ENCODE results near the gene MARS1.
"Not testable (repeated sequence)": the region's sequence is repeated elsewhere in the genome, so short reads cannot be mapped to it uniquely, and the experiment has no call there.

The MARS1 gene

DNA sequence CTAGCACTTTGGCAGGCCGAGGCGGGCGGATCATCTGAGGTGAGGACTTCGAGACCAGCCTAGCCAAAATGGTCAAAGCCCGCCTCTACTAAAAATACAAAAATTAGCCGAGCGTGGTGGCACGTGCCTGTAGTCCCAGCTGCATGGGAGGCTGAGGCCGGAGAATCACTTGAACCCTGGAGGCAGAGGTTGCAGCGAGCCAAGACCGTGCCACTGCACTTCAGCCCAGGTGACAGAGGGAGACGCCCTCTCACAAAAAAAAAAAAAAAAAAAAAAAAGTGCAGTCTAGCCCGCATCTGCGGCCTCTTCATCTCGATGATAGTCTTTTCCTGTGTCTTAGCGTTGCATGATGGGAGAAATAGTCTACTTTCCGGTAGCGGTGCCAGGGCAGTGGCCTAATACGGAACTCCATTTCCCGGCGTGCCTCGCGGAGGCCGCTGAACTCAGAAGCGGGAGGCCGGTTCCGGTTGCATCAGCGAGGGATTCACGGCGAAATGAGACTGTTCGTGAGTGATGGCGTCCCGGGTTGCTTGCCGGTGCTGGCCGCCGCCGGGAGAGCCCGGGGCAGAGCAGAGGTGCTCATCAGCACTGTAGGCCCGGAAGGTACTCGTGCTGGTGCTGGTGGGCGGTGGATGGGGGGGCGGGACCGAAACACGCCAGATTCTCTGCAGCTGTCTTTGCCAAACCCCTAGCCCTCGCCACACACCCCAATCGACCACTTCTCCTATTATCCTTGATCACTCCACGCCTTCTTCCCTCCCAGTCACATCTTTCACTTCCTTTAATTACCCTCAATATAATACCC, at the start of gene MARS1:
TSS of gene MARS1 (plus strand) at position 472 of the 805 bp plus-strand sequence. CDS start at position 495, 23 bp downstream.
- DNase-seq = peak; percentile 89

DNA sequence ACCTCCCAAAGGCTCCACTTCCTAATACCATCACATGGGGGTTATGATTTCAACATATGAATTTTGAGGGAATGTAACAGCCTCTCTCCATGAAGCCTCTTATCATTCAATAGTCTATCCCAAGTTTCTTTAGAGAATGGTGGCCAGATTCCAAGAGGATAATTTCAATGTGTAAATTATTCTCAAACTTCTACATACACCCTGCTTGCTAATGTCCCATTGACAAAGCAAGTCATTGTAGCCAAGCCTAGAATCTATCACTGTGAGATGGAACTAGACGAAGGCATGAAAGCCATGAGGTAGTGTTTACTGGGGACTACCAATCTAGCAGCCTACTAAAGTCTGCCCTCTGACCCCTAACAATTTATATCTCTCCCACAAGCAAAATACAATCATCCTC, 49.5 kb upstream of the MARS1 start:
- no peak for DNase-seq

DNA sequence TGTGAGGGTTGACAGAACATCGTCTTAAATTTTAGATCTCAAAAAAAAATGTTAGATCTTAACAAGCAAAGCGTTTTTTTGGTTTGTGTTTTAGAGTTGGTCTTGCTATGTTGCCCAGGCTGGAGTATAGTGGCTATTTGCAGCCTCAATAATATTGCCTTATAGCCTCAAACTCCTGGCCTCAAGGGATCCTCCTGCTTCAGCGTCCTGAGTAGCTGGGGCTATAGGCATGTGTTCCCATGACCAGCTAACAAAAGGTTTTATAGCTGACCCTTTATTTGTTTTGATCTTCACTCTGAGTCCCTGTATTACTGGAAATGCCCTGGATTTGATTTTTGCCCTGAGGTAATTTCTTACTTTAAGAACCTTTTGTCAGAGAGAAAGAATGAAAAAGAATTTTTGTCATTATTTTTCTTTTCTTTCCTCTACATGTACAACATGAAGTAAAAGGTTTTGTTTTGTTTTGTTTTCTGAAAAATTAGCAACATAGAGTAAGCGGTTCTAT, 48.1 kb upstream of the MARS1 start:
- DNase-seq = no peak

DNA sequence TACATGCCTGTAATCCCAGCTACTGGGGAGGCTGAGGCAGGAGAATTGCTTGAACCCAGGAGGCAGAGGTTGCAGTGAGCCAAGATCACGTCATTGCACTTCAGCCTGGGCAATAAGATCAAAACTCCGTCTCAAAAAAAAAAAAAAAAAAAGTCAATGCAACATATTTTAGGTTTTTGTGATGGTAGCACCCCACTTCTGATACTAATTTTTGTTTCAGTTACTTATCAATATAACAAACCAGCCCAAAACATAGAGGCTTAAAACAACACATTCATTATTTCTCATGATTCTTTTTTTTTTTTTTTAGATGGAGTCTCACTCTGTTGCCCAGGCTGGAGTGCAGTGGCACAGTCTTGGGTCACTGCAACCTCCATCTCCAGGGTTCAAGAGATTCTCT, 46.5 kb upstream of the MARS1 start:
- DNase-seq = not testable (repeated sequence)

DNA sequence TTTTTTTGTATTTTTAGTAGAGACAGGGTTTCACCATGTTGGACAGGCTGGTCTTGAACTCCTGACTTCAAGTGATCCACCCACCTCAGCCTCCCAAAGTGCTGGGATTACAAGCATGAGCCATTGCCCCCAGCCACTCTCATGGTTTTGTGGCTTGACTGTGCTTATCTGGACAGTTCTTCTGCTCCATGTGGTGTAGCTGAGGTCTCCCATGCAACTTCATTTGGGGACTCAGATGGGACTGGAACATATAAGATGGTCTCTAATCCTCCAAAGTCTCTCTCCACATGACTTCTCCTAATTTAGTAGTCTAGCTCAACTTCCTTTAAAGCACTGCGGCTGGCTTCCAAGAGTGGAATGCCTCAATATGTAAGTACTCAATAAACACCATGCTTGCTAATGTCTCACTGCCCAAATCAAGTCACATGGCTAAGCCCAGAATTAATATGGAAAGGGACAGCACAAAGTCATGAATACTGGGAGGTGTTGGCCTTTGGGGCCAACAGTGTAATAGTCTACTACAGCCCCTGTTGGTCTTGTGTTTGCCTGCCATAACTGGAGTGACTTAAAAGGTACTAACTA, 45.9 kb upstream of the MARS1 start:
- no peak for DNase-seq

DNA sequence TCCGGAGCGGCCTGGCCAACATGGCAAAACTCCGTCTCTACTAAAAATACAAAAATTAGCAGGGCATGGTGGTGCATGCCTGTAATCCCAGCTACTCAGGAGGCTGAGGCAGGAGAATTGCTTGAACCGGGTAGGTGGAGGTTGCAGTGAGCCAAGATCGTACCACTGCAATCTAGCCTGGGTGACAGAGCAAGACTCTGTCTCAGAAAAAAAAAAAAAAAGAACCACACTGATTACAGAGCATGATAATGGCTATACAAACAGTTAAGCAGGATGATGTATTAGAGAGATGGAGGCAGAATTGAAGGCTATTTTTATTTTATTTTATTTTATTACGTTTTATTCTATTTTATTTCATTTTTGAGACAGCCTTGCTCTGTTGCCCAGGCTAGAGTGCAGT, 43.5 kb upstream of the MARS1 start:
- DNase-seq = not testable (repeated sequence)

DNA sequence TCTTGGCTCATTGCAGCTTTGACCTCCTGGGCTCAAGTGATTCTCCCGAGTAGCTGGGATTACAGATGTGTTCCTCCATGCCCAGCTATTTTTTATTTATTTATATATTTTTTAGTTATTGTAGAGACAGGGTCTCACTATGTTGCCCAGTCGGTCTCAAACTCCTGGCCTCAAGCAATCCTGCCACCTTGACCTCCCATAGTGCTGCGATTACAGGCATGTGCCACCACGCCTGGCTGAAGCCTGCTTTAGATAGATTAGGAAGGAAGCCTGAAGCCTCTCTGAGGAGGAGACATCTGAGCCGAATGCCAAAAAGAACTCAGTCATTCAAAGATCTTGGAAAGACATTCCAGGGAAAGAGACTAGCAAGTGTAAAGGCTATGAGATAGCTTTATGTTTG, 43.1 kb upstream of the MARS1 start:
- DNase-seq = no peak

DNA sequence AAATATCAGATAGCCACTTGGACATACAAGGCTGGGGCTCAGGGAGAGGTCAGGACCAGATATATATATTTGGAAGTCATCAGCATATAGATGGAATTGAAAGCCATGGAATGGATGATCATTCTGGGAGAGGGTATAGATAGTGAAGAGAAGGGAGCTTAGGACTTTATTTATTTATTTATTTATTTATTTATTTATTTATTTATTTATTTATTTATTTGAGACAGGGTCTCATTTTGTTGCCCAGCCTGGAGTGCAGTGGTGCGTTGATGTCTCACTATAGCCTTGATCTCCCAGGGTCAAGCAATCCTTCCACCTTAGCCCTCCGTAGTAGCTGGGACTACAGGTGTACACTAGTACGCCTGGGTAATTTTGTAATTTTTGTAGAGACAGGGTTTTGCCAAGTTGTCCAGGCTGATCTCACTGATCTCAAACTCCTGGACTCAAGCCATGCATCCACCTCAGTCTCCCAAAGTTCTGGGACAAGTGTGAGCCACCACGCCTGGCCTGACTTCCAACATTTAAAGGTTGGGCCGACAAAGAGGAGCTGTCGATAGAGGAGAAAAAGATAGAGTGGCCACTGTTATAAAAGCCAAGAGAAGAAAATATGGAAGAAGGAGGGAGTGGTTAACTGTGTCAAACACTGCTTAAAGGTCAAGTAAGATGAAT, 41.4 kb upstream of the MARS1 start:
- DNase-seq = no peak

DNA sequence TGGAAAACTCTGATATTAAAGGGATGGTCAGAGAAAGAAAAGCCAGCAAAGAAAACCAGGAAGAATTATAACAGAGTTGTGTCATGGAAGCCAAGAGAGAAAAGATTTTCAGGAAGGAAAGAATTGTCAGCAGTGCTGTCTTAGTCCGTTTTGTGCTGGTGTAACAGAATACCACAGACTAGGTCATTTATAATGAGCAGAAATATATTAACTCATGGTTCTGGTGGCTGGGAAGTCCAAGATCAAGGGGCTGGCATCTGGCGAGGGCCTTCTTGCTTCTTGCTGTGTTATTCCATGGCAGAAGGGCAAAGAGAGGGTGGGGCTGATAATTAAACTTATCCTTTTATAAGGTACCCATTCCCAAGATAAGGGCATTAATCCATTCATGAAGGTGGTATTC, 39.2 kb upstream of the MARS1 start:
- DNase-seq = no peak

DNA sequence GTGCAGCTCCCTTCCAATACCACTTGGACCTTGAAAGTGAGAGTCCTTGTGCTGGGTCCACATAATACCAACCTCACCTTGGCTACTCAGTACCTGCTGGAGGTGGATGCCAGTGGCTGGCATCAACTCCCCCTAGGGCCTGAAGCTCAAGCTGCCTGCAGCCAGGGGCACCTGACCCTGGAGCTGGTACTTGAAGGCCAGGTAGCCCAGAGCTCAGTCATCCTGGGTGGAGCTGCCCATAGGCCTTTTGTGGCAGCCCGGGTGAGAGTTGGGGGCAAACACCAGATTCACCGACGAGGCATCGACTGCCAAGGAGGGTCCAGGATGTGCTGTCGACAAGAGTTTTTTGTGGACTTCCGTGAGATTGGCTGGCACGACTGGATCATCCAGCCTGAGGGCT, 38.5 kb upstream of the MARS1 start:
- DNase-seq = no peak

DNA sequence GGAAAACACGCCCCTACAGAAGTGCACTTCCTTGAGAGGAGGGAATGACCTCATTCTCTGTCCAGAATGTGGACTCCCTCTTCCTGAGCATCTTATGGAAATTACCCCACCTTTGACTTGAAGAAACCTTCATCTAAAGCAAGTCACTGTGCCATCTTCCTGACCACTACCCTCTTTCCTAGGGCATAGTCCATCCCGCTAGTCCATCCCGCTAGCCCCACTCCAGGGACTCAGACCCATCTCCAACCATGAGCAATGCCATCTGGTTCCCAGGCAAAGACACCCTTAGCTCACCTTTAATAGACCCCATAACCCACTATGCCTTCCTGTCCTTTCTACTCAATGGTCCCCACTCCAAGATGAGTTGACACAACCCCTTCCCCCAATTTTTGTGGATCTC, 37.8 kb upstream of the MARS1 start:
- DNase-seq = no peak

DNA sequence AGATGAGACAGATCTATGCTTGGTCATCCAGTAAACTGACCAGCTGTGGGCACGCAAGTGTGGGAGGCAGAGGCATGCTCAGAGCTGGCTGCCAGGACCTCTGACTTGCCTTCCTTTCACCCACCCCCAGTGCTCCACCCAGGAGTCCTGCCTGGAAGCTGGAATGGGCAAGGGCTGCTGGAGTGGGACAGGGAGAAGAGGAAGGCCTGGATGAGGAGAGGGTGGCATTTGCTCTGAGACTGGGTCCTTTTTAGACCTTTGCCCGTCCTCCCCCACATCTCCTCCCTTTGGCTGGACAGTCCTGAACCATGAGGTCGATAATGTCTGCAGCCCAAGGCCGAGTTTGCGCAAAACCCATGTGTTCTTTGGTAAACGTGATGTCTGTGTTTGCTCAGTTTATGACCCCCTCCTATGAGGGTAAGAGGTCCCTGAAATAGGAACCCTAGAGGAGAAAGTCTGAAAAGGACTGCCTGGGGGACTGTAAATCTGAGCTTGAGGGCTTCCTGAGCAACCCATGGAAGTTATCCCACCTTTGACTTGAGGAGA, 36.6 kb upstream of the MARS1 start:
- no peak for DNase-seq

DNA sequence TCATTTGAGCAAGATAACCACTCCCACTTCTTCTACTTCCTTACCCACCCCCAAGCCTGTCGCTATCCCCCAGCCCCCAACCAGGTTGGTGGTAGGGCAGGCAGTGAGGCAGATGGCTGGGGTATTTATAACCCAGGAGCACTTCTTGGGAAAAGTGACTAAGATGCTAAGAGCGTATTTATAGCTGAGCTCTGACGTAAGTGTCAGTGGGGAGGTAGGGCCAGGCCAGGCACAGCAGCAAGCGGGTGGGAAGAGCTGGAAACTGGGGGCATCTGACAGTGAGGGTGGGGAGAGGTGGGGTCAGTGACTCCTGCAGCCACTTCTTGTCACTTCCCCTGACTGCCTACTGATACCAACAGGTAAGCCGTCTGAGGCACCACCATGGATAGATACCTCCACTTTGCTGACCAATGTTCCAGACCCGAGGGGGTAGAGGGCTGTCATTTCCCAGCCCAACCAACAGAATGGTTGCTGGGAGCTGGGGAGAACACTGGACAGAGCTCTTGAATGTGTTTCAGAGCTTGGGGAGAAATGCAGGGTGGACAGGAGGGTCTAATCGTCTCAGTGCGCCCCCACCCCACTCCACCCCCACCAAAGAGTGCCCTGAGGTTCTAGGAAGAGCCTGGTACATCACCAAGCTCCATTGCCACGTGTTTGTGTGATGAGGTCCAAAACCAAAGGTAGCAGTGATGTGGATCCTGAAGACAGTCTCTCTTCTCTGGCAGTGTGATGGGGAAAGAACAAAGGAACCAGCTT, 35.5 kb upstream of the MARS1 start:
- no peak for DNase-seq

DNA sequence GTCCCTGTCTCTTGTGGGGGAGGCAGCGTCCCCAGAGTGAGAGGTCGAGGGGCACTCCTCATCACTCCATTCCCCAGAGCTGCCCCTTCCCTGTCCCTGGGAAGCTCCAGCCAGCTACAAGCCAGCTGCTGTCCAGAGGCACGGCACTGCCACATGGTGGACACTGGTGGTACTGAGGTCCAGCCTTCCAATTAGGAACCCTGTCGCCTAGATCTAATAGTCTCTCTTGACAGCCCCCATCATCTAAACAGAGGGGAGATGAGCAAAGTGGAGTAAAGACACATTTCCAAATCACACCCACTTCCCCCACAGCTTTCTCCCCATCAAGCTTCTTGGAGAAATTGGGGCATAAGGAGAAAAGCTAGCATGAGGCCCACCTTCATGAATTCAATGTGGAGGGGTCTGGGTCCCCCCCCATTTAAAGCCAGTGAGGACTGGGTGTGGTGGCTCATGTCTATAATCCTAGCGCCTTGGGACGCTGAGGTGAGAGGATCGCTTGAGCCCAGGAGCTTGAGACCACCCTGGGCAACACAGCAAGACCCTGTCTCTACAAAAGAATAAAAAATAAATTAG, 34.8 kb upstream of the MARS1 start:
- DNase-seq = peak; percentile 56

DNA sequence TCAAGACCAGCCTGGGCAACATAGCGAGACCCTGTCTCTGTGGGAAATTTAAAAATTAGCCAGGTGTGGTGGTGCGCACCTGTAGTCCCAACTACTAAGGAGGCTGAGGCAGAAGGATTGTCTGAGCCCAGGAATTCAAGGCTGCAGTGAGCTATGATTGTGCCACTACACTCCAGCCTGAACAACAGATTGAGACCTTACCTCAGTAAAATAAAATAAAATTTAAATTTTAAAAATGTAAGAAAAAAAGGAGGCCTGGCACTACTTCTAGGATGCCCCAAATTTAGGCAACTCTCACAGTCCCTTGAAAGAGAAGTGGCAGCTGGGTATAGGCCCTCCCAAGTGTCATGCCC, 33.7 kb upstream of the MARS1 start:
- no peak for DNase-seq

DNA sequence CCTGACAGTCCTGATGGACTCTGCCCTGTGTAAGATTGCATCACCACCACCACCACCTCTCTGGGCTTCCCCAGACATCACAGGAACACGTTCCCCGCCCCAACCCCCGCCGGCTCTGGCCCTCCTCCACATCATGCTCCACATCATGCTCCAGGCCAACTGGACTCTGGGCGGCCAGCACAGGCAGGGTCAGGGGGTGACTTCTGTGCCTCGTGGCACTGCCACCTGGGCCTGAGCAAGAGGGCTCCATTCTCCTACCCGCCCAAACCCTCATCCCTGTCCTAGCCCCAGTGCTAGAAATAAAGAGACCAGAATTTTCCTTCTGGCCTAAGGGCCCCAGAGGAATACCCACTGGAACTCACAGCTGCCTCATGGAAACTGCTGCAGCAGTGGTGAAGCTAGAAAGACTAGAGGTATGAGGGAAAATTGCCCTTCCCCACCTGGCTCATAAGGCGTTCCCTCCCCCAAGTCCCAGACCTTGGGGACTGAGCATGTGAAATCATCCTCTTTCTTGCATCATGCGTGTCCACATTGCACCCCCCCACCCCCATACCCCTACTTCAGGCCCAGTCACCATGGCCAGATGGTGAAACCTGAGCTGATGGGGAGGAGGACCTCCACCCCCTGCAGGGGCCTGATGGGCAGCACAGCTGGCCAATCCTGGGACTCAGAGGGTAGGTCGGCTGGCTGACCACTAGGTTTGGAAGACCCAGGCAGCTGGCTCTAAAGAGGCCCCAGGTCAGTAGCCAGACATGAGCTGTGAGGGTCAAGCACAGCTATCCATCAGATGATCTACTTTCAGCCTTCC, 33.1 kb upstream of the MARS1 start, which contains the start of gene INHBE:
TSS of gene INHBE (plus strand) at position 742 of the 808 bp plus-strand sequence. CDS start 230 bp downstream, outside the sequence.
- DNase-seq = no peak

DNA sequence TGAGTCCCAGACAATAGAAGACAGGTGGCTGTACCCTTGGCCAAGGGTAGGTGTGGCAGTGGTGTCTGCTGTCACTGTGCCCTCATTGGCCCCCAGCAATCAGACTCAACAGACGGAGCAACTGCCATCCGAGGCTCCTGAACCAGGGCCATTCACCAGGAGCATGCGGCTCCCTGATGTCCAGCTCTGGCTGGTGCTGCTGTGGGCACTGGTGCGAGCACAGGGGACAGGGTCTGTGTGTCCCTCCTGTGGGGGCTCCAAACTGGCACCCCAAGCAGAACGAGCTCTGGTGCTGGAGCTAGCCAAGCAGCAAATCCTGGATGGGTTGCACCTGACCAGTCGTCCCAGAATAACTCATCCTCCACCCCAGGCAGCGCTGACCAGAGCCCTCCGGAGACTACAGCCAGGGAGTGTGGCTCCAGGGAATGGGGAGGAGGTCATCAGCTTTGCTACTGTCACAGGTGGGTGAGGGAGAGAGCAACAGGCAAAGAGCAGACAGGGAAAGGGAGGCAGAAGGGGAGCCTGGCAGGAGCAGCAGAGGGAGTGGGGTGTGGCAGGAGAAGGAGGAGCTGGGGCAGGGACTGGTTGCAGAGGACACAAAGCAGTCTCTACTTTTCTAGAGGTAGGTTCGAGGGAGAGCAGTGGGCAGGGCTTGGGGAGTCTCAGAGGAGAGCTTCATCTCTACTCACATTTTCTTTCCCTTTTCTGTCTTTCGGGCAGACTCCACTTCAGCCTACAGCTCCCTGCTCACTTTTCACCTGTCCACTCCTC, 32.3 kb upstream of the MARS1 start:
- no peak for DNase-seq

DNA sequence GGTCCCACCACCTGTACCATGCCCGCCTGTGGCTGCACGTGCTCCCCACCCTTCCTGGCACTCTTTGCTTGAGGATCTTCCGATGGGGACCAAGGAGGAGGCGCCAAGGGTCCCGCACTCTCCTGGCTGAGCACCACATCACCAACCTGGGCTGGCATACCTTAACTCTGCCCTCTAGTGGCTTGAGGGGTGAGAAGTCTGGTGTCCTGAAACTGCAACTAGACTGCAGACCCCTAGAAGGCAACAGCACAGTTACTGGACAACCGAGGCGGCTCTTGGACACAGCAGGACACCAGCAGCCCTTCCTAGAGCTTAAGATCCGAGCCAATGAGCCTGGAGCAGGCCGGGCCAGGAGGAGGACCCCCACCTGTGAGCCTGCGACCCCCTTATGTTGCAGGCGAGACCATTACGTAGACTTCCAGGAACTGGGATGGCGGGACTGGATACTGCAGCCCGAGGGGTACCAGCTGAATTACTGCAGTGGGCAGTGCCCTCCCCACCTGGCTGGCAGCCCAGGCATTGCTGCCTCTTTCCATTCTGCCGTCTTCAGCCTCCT, 31.6 kb upstream of the MARS1 start:
- no peak for DNase-seq

DNA sequence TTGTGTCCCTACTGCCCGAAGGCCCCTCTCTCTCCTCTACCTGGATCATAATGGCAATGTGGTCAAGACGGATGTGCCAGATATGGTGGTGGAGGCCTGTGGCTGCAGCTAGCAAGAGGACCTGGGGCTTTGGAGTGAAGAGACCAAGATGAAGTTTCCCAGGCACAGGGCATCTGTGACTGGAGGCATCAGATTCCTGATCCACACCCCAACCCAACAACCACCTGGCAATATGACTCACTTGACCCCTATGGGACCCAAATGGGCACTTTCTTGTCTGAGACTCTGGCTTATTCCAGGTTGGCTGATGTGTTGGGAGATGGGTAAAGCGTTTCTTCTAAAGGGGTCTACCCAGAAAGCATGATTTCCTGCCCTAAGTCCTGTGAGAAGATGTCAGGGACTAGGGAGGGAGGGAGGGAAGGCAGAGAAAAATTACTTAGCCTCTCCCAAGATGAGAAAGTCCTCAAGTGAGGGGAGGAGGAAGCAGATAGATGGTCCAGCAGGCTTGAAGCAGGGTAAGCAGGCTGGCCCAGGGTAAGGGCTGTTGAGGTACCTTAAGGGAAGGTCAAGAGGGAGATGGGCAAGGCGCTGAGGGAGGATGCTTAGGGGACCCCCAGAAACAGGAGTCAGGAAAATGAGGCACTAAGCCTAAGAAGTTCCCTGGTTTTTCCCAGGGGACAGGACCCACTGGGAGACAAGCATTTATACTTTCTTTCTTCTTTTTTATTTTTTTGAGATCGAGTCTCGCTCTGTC, 31.0 kb upstream of the MARS1 start:
- no peak for DNase-seq

DNA sequence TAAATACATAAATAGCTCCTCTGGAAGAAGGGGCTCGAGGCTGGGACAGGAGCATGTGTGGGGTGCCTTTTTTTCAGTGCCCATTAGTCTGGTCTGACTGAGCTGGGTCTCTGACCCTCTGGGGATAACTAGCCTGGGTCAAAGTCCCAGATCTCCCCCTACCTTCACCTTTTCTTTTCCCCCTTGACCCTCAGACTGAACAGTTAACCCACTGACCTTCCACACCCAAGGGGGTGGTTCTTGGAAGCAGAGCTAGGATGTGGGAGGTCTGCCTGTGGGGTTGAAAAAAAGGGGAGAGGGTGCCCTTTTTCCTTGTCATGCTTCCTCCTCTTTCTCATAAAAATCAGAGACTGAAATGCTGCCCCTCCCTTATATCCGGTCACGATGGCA, 29.2 kb upstream of the MARS1 start:
- DNase-seq = no peak

All from NCI-H1092 (cell line).